ENCODE results near the gene KIAA1671.

DNA sequence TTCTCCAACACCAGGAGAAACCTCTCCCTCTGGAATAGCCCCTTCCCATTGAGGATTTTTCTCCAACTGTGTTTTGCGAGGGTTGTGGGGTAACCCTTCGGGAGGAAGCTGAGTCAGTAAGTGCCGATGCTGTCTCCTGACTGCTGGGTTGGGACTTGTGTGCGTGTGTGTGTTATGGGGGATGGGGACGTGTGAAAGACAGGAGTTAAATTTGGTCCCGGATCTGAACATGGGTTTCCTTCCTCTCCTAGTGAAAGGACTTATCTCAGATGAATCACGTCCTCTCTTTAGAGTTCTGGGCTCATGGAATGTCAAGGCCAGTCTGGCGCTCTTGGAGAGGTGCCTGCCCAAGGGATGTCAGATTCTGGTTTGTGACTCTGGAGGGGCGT lies 33.3 kb downstream of the KIAA1671 start:
- TF ChIP-seq, protein P1, sequence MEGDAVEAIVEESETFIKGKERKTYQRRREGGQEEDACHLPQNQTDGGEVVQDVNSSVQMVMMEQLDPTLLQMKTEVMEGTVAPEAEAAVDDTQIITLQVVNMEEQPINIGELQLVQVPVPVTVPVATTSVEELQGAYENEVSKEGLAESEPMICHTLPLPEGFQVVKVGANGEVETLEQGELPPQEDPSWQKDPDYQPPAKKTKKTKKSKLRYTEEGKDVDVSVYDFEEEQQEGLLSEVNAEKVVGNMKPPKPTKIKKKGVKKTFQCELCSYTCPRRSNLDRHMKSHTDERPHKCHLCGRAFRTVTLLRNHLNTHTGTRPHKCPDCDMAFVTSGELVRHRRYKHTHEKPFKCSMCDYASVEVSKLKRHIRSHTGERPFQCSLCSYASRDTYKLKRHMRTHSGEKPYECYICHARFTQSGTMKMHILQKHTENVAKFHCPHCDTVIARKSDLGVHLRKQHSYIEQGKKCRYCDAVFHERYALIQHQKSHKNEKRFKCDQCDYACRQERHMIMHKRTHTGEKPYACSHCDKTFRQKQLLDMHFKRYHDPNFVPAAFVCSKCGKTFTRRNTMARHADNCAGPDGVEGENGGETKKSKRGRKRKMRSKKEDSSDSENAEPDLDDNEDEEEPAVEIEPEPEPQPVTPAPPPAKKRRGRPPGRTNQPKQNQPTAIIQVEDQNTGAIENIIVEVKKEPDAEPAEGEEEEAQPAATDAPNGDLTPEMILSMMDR (conservative IDR thresholded peaks at IDR 0.05) = no peak
- TF ChIP-seq ZFX (IDR thresholded peaks at IDR 0.05) = no peak
